ENCODE data around the gene WWOX. TPM values are rescaled to one million over a fixed set of nuclear protein-coding genes. Genes with fewer than 3 reads are reported as not detected.

The WWOX gene
- total RNA-seq, 1 experiment from 2014 or later = 35.6 TPM

DNA sequence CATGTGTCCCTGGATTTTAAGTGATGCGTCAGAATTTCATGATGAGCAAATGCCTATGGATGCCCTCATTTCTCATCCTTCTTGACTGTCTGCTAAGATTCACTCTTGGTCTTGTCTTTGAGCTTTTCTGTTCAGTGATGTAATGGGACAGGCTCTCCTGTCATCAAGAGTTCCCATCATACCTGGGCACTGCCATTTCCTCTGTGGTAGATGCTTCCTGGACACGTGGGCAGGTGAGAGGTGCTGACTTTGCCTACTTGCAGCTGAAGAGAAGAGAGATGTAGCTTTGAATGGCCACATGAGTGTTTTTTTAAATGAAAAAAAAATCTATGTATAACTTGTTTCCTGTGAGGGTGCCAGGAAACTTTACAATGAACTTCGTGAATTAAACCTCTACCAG is 943.4 kb downstream of the WWOX start:
- Histone ChIP-seq H3K36me3 (ENCODE audit: low read depth) (no peaks in the 10 kb centered on the region), H3K79me2 (ENCODE audit: low read depth) (no peaks in the 10 kb centered on the region), H2AFZ (no peak overlapping the region), H3K9me2 (ENCODE audit: insufficient read depth) (no peaks in the 10 kb centered on the region), H3F3A (ENCODE audit: insufficient read depth, low read depth) (no peaks in the 10 kb centered on the region), H3K4me1 (replicated peaks; ENCODE audit: insufficient read depth) (no peaks in the 10 kb centered on the region), H3K27ac (no peak overlapping the region), H3K4me3 (no peak overlapping the region), H3K9me3 (ENCODE audit: insufficient read depth, low read depth) (no peaks in the 10 kb centered on the region; the same call in 1 of the 2 replicates), H3K27me3 (ENCODE audit: insufficient read depth, low read depth) (no peaks in the 10 kb centered on the region), H3K4me2 (no peak overlapping the region), H4K20me1 (ENCODE audit: insufficient read depth) (no peaks in the 10 kb centered on the region)
- no TSS peak for BruUV-seq (replicated peaks)
- no peak for DNase-seq
- intact Hi-C loops (cut with micrococcal nuclease; ENCODE audit: unreplicated experiment) = no loop called here
- TF ChIP-seq EZH2 (IDR thresholded peaks at IDR 0.05; ENCODE audit: low read depth) (no peak), CTCF (conservative IDR thresholded peaks at IDR 0.05) (no peak)
- ChIA-PET POLR2A (ENCODE audit: unreplicated experiment) (no interaction called here), CTCF (interaction anchor here (1.0 kb wide), 1 partner anchor 248 kb away, joined by 4 read pairs; no protein-coding TSS in a partner anchor)

- Histone ChIP-seq H3K4me1 (replicated peaks; ENCODE audit: insufficient read depth) (no peaks in the 10 kb centered on the region), H3K4me3 (no peak overlapping the region), H3K9me2 (ENCODE audit: insufficient read depth) (no peaks in the 10 kb centered on the region), H4K20me1 (ENCODE audit: insufficient read depth) (no peaks in the 10 kb centered on the region), H3K27me3 (ENCODE audit: insufficient read depth, low read depth) (no peaks in the 10 kb centered on the region), H3K79me2 (ENCODE audit: low read depth) (no peaks in the 10 kb centered on the region), H3F3A (ENCODE audit: insufficient read depth, low read depth) (no peaks in the 10 kb centered on the region), H2AFZ (no peak overlapping the region), H3K36me3 (ENCODE audit: low read depth) (no peaks in the 10 kb centered on the region), H3K27ac (no peak overlapping the region), H3K9me3 (ENCODE audit: insufficient read depth, low read depth) (no peaks in the 10 kb centered on the region; the same call in 1 of the 2 replicates), H3K4me2 (no peak overlapping the region)
- intact Hi-C loops (cut with micrococcal nuclease; ENCODE audit: unreplicated experiment) = no loop called here
- ChIA-PET POLR2A (ENCODE audit: unreplicated experiment) (no interaction called here), CTCF (no interaction called here)
- TF ChIP-seq CTCF (conservative IDR thresholded peaks at IDR 0.05) (no peak), EZH2 (IDR thresholded peaks at IDR 0.05; ENCODE audit: low read depth) (no peak)
- BruUV-seq (replicated peaks) = no TSS peak
- DNase-seq = no peak
Measured at GRCh38 chr16:79045191-79045590, 945.7 kb downstream of the WWOX start.

GRCh38 chr16:79047337-79047736 is 947.9 kb downstream of the WWOX start:
- intact Hi-C loops (cut with micrococcal nuclease; ENCODE audit: unreplicated experiment) = loop anchor here (1.0 to 2.0 kb wide), 2 partner anchors 38 to 545 kb away; no protein-coding TSS in a partner anchor
- no peaks in the 10 kb centered on the region for H3K36me3 ChIP-seq (ENCODE audit: low read depth)
- TF ChIP-seq EZH2 (IDR thresholded peaks at IDR 0.05; ENCODE audit: low read depth) = no peak
- TF ChIP-seq CTCF (conservative IDR thresholded peaks at IDR 0.05) = peak; percentile 64
- no peaks in the 10 kb centered on the region for H3K79me2 ChIP-seq (ENCODE audit: low read depth)
- H4K20me1 ChIP-seq (ENCODE audit: insufficient read depth) = no peaks in the 10 kb centered on the region
- H3K27ac ChIP-seq = no peak overlapping the region
- POLR2A ChIA-PET (ENCODE audit: unreplicated experiment) = no interaction called here
- H3F3A ChIP-seq (ENCODE audit: insufficient read depth, low read depth) = no peaks in the 10 kb centered on the region
- H2AFZ ChIP-seq = no peak overlapping the region
- CTCF ChIA-PET = interaction anchor here (0.6 kb wide), 1 partner anchor 40 kb away, joined by 5 read pairs; no protein-coding TSS in a partner anchor
- H3K4me2 ChIP-seq = no peak overlapping the region
- no peak overlapping the region for H3K4me3 ChIP-seq
- H3K27me3 ChIP-seq (ENCODE audit: insufficient read depth, low read depth) = no peaks in the 10 kb centered on the region
- H3K9me3 ChIP-seq (ENCODE audit: insufficient read depth, low read depth) = no peaks in the 10 kb centered on the region; the same call in 1 of the 2 replicates
- no peak for DNase-seq
- BruUV-seq (replicated peaks) = no TSS peak
- no peaks in the 10 kb centered on the region for H3K9me2 ChIP-seq (ENCODE audit: insufficient read depth)
- no peaks in the 10 kb centered on the region for H3K4me1 ChIP-seq (replicated peaks; ENCODE audit: insufficient read depth)

All from PC-9 (cell line).